Right ventricle myocardium inferior (tissue), 1 donor: ENCODE results near the gene KCNS1. TPM values are rescaled to one million over a fixed set of nuclear protein-coding genes. Genes with fewer than 3 reads are reported as not detected.

Experiments
- ATAC-seq: fragments of 200-7000 bp; cut with Tn5 transposase; one replicate; pipeline ENCODE4 v1.9.1; 2020; ENCODE audit warnings: mild to moderate bottlenecking, moderate library complexity
- DNase-seq: peaks from one replicate; pipeline ENCODE4 v3.0.0; 2021; ENCODE audit errors: missing footprints
- intact Hi-C: fragments of 100-400 bp; cut with DNase I; formaldehyde crosslinking; loops from one replicate; pipeline ENCODE4 v1.11.0; 2022
- total RNA-seq: library from RNA; stranded (reverse); fragmentation: NEBNext Ultra II Directional; extraction: Animal tissue kit (Norgen Biotek cat#: 25700); gene quantifications from one replicate; pipeline ENCODE4 v1.2.1, GENCODE V29; 2021
- donor health status: DM: no; HTN: yes; CAD: no; lungs with severe emphysema.

Gene KCNS1
- total RNA-seq, 1 donor from 2014 or later = not detected

DNA sequence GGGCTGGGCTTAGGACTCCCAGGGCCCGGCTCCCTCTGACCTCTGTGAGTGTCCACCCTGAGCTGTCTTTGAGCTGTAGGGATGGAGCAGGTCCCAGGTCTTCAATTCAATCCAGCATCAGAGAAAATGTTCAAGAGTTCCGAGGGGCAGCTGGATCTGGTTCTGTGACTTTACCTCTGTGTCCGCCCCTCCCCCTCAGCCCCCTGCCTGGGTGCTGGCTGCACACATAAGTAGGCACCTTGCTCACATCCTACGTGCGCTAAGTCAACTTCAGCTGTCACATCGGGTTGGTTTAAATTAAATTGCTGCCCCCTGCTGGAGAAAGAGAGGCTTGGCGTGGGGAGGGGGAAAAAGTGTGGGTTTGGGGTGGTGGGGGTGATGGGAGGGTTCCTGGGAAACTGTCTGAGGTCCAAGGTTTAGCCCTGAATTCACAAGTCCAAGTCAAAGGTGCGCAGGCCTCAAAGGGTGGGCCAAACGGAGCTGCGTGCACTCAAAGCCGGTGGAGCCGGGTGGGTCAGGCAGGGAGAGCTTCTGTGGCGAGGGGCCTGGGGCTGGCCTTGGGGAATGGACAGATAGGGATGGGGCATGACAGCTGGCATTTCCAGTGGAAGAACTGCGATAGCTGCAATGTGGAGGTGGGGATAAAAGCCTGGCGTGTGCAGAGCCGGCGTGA, 11.0 kb upstream of the KCNS1 start:
- no peak for ATAC-seq
- no peak for DNase-seq
- intact Hi-C loops = loop anchor here (5.0 kb wide), 1 partner anchor 70 kb away; no protein-coding TSS in a partner anchor

DNA sequence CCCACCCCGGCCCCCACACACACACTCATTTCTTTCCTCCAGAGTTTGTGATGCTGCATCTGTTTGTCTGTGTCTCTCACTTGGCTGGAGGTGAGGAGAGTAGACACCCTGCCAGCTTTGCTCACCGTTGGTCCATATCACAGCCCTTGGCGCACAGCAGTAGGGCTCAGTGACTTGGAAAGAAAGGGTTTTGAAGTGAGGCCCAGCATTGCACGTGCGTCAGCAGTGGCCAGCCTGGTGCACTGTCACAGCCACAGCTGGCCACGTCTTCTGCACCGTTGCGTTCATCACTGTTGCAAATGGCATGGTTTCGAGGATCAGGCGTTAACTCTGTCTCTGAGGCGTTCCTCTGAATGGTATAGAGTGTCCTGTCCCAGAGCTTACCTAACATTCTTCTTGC, 10.4 kb upstream of the KCNS1 start:
- no peak for ATAC-seq
- DNase-seq = no peak
- intact Hi-C loops = loop anchor here (5.0 kb wide), 1 partner anchor 69 kb away; no protein-coding TSS in a partner anchor

DNA sequence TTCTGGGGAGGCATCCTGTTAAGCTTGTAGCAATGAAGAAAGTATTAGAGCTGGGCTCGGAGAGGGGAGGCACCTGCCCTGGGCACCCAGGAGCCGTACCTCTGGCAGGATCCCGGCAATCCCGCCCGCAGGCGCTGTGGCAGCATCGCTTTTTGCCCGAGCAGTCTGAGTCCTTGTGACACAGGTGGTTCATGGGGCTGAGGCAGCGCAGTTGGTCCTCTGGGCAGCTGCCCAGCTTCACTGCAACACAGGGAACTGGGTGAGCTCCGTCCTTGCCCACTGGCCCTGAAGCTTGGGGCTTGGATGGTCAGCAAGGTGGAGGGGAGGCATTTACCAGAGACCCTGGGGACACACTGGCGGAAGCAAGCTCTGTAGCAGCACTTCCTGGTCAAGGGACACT, 9.4 kb upstream of the KCNS1 start:
- ATAC-seq (no peak), DNase-seq (no peak)
- intact Hi-C loops = loop anchor here (5.0 kb wide), 1 partner anchor 68 kb away; no protein-coding TSS in a partner anchor

DNA sequence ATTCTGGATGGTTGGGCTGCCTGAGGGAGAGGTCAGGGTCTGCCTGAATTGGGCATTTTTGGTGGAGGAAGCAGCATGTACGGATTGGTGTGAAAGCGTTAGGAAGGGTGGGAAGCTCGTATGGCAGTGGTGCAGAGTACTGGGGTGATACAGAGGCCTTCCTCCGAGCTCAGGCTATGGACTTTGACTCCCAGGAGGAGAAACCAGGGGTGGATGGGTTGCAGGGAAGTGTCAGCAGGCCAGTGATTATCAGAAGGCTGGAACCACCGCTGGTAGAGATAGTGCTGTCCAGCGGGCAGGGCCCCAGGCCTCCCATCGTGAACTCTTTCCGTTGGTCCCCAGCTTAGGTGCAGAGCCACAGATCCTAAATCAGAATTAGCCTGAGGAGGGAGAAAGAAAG, 8.7 kb upstream of the KCNS1 start:
- intact Hi-C loops = loop anchor here (5.0 kb wide), 1 partner anchor 67 kb away; no protein-coding TSS in a partner anchor
- DNase-seq (no peak), ATAC-seq (no peak)

GRCh38 chr20:45105317-45105716, 4.4 kb upstream of the KCNS1 start:
- DNase-seq = no peak

GRCh38 chr20:45104786-45105185, 3.9 kb upstream of the KCNS1 start:
- intact Hi-C loops = no loop called here
- ATAC-seq = no peak
- no peak for DNase-seq

More at GRCh38 chr20:45105317-45105716, 4.4 kb upstream of the KCNS1 start:
- intact Hi-C loops = no loop called here
- no peak for ATAC-seq

- no peak for DNase-seq
- intact Hi-C loops = no loop called here
- ATAC-seq = no peak
Observed at GRCh38 chr20:45103072-45103471, 2.1 kb upstream of the KCNS1 start.

GRCh38 chr20:45101333-45101850, 465 bp upstream of the KCNS1 start:
- ATAC-seq = no peak
- intact Hi-C loops = no loop called here
- no peak for DNase-seq

GRCh38 chr20:45098103-45098773, 2.7 kb downstream of the KCNS1 start:
- intact Hi-C loops = no loop called here
- ATAC-seq (no peak), DNase-seq (no peak)

- DNase-seq (no peak), ATAC-seq (no peak)
- intact Hi-C loops = no loop called here
Observed at GRCh38 chr20:45097485-45098102, 3.3 kb downstream of the KCNS1 start.

DNA sequence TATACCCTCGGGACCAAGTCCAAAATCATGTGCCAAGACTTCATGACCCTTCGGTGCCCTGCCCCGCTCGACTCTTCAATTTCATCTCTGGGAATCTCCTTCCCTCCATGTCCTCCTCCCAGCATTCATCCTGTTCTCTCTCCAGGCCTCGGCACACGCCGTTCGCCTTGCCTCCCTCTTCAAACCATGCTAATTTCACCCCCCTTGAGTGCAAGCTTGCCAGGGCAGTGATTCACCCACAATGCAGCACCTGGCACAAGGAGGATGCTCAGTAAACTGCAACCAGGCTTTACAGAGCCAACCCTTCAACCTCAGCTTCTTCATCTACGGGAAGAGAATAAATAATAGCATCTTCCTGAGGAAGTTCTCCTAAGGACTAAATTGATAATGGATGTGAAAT, 4.1 kb downstream of the KCNS1 start:
- intact Hi-C loops = loop anchor here (1.0 kb wide), 1 partner anchor 52 kb away; no protein-coding TSS in a partner anchor
- no peak for ATAC-seq
- no peak for DNase-seq

GRCh38 chr20:45095805-45096238, 5.1 kb downstream of the KCNS1 start:
- intact Hi-C loops = loop anchor here (1.0 to 2.0 kb wide), 3 partner anchors 52 to 197 kb away; no protein-coding TSS in a partner anchor
- DNase-seq = no peak
- peak; percentile 15 for ATAC-seq

DNA sequence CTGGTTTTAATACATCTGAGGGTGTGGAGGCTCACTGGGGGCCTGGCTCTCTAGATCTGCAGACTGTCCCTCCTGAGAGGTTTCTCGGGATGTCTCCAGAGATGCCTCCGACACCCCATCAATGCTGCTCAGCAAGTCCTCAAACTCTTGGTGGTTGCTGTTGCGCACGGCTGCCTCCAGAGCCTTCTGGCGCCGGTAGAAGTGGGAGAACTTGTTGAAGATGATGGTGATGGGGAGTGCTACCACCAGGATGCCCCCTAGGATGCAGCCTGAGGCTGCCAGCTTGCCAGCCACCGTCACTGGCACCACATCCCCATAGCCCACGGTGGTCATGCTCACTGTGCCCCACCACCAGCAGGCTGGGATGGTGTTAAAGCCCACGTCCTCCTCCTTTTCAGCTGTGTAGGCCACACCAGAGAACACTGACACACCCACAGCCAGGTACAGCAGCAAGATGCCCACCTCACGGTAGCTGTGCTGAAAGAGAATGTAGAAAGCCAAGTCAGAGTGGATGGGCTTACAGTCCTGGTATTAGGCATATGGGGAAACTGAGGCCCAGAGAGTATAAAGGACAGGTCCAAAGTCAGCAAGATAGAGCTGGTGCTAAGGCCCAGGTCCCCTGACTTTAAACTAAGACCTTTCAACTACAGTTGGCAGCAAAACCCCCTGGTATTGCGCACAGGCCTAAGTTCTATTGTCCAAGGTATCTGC, 5.9 kb downstream of the KCNS1 start:
- DNase-seq = no peak
- ATAC-seq = no peak
- intact Hi-C loops = loop anchor here (1.0 to 2.0 kb wide), 2 partner anchors 84 to 198 kb away; no protein-coding TSS in a partner anchor

GRCh38 chr20:45094201-45094600, 6.7 kb downstream of the KCNS1 start:
- DNase-seq (no peak), ATAC-seq (no peak)
- intact Hi-C loops = loop anchor here (2.0 kb wide), 1 partner anchor 199 kb away; no protein-coding TSS in a partner anchor

DNA sequence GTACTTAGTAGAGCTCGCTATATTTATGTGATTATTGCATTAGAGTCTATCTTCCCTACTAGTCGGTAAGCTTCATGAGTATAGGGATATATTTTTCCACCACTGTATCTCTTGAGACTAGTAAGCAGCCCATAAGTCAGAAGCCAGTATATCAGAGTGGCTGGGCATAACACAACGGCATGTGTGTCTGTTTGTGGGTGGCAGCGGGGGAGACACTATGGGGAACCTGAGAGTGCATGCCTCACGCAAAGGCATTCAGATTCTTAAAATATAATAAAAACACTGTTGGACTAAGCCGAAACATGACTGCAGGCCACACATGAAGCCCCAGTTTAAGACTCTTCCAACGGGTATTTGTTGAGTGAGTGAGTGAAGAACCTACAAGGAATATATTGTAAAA, 8.0 kb downstream of the KCNS1 start:
- ATAC-seq = no peak
- intact Hi-C loops = no loop called here

GRCh38 chr20:45091366-45091765, 9.6 kb downstream of the KCNS1 start:
- no peak for DNase-seq
- intact Hi-C loops = no loop called here

More for the DNA sequence above, 8.0 kb downstream of the KCNS1 start:
- no peak for DNase-seq

GRCh38 chr20:45090481-45090880, 10.4 kb downstream of the KCNS1 start:
- no peak for DNase-seq
- intact Hi-C loops = no loop called here
- no peak for ATAC-seq

More at GRCh38 chr20:45091366-45091765, 9.6 kb downstream of the KCNS1 start:
- no peak for ATAC-seq

- DNase-seq (no peak), ATAC-seq (no peak)
- intact Hi-C loops = no loop called here
Observed at GRCh38 chr20:45088247-45088646, 12.7 kb downstream of the KCNS1 start.

DNA sequence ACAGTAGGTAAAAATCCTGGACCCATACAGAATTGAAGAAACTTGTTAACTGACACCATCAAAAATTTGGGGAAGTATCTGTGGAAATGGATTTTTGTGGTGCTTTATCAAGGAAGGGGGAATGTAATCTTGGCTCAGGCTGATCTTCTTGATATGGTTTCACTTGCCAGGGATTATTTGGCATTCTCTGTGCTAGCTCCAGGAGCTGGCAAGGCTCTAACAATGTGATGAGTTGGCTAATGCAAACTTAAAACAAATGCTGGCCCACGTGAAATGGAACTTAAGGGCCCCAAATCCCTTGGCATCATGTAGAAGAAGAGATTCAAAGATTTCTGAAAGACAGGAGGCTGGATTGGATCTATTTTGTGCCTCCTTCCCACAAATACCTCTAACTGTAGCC, 13.1 kb downstream of the KCNS1 start:
- DNase-seq (no peak), ATAC-seq (no peak)
- intact Hi-C loops = no loop called here
